A673 (cell line): Measurements from ENCODE around the gene SORD.

Experiments used
- CTCF ChIP-seq: fragments of 300-800, 200-600 bp; sonication (generic); conservative IDR thresholded peaks from 2 replicates; pipeline ENCODE4 v1.5.1; 2017; ENCODE audit warnings: low read depth, mild to moderate bottlenecking, antibody characterized with exemption, low read length, moderate library complexity, mixed read lengths
- EZH2 ChIP-seq: fragments of 200-600 bp; sonication (generic); IDR thresholded peaks from 2 replicates; pipeline ENCODE4 v1.6.1; 2017; ENCODE audit warnings: borderline replicate concordance, low read depth, mild to moderate bottlenecking, mixed read lengths, antibody characterized with exemption, low read length; ENCODE audit not compliant: poor library complexity, severe bottlenecking

- TF ChIP-seq CTCF = no peak
- no peak for TF ChIP-seq EZH2
These were observed 94.5 kb downstream of the SORD start for GRCh38 chr15:45117308-45118130.
